PC-3 (cell line): ENCODE measurements around the gene ITPR3. TPM values are rescaled to one million over a fixed set of nuclear protein-coding genes. Genes with fewer than 3 reads are reported as not detected.

Experiments
- ATAC-seq: fragments of 200-7000 bp; cut with Tn5 transposase; 2 replicates; pipeline ENCODE4 v1.9.1; 2020; ENCODE audit warnings: mild to moderate bottlenecking, moderate library complexity
- BruUV-seq: library from RNA; stranded (reverse); fragments of 400-500 nt; replicated peaks from 2 replicates; lab custom pipeline; 2021; lab: Mats Ljungman, UMichigan
- CTCF ChIA-PET: fragments of 300-600 bp; sonication (Branson Sonifier 250); formaldehyde crosslinking; loops from one replicate; lab custom pipeline; 2022; ENCODE audit warnings: antibody characterized with exemption; lab: Charles Lee
- POLR2A ChIA-PET: fragments of 300-600 bp; sonication (Branson Sonifier 250); formaldehyde crosslinking; loops from one replicate; lab custom pipeline; 2022; ENCODE audit warnings: antibody characterized with exemption; ENCODE audit not compliant: unreplicated experiment; lab: Charles Lee
- DNase-seq: peaks from one replicate; pipeline ENCODE4 v3.0.0-alpha.2; 2015
- H2AFZ ChIP-seq: fragments of 300-600 bp; sonication (generic); 2 replicates; pipeline ENCODE4 v1.6.0; 2016; ENCODE audit warnings: antibody characterized with exemption, low read length
- H3F3A ChIP-seq: fragments of 300-600 bp; sonication (generic); one replicate; pipeline ENCODE4 v1.6.0; 2017; ENCODE audit warnings: antibody characterized with exemption, low read length, control low read depth, mild to moderate bottlenecking; ENCODE audit not compliant: unreplicated experiment
- H3K27ac ChIP-seq: fragments of 300-600 bp; sonication (generic); 2 replicates; pipeline ENCODE4 v1.5.1; 2016; ENCODE audit warnings: mild to moderate bottlenecking, low read length
- H3K27me3 ChIP-seq: fragments of 300-600 bp; sonication (generic); 2 replicates; pipeline ENCODE4 v1.6.1; 2016; ENCODE audit warnings: low read length, mixed read lengths
- H3K36me3 ChIP-seq: fragments of 300-600 bp; sonication (generic); 2 replicates; pipeline ENCODE4 v1.6.1; 2016; ENCODE audit warnings: low read depth, mixed run types, low read length, mixed read lengths
- H3K4me1 ChIP-seq: fragments of 300-600 bp; sonication (generic); 2 replicates; pipeline ENCODE4 v1.5.1; 2016; ENCODE audit warnings: low read length; ENCODE audit not compliant: insufficient read depth
- H3K4me2 ChIP-seq: fragments of 300-600 bp; sonication (generic); 2 replicates; pipeline ENCODE4 v1.6.0; 2016; ENCODE audit warnings: low read length
- H3K4me3 ChIP-seq: fragments of 300-600 bp; sonication (generic); 2 replicates; pipeline ENCODE4 v1.5.1; 2016; ENCODE audit warnings: mild to moderate bottlenecking, low read length, mixed read lengths
- H3K79me2 ChIP-seq: fragments of 300-600 bp; sonication (generic); 2 replicates; pipeline ENCODE4 v1.6.1; 2017; ENCODE audit warnings: low read length, mixed read lengths
- H3K9ac ChIP-seq: fragments of 300-600 bp; sonication (generic); 2 replicates; pipeline ENCODE4 v1.6.0; 2016; ENCODE audit warnings: mild to moderate bottlenecking, low read length
- H3K9me2 ChIP-seq: fragments of 300-600 bp; sonication (generic); replicated peaks from 2 replicates; pipeline ENCODE4 v1.6.1; 2016; ENCODE audit warnings: mixed run types, low read length, mixed read lengths
- H3K9me3 ChIP-seq: fragments of 300-600 bp; sonication (generic); 2 replicates; pipeline ENCODE4 v1.6.1; 2016; ENCODE audit warnings: low read length, mixed read lengths
- H4K20me1 ChIP-seq: fragments of 300-600 bp; sonication (generic); 2 replicates; pipeline ENCODE4 v1.6.1; 2016; ENCODE audit warnings: low read length, mixed read lengths
- EZH2 ChIP-seq: fragments of 300-600 bp; sonication (generic); IDR thresholded peaks from one replicate; pipeline ENCODE4 v1.6.1; 2017; ENCODE audit warnings: antibody characterized with exemption, mild to moderate bottlenecking, low read length; ENCODE audit not compliant: unreplicated experiment
- EZH2phosphoT487 ChIP-seq: fragments of 300-600 bp; sonication (generic); IDR thresholded peaks from 2 replicates; pipeline ENCODE4 v1.6.1; 2018; ENCODE audit warnings: mild to moderate bottlenecking, antibody characterized with exemption, low read length, borderline replicate concordance
- intact Hi-C: fragments of 100-400 bp; cut with micrococcal nuclease; formaldehyde crosslinking; loops from 2 replicates; pipeline ENCODE4 v1.9.0; 2023
- total RNA-seq: library from RNA; depleted of rRNA; stranded (reverse); fragments of >200 nt; gene quantifications from 2 replicates; pipeline ENCODE4 v1.2.3, GENCODE V29; 2014
- TF ChIP-seq, protein P1 (sequence below): fragments of 300-600 bp; sonication (generic); conservative IDR thresholded peaks from 2 replicates; pipeline ENCODE4 v1.5.1; 2017; ENCODE audit warnings: antibody characterized with exemption, low read depth, mild to moderate bottlenecking, low read length

ITPR3 gene
- total RNA-seq, 1 experiment from 2014 or later = 41.8 TPM

- ChIA-PET CTCF (interaction anchor here (1.0 kb wide), 1 partner anchor 32 kb away, joined by 4 read pairs; no protein-coding TSS in a partner anchor), POLR2A (no interaction called here)
- Histone ChIP-seq H3K9me3 (no peaks in the 10 kb centered on the region), H3K4me3 (no peak overlapping the region), H3K27me3 (no peaks in the 10 kb centered on the region), H3K36me3 (peaks cover 25% of the 10 kb centered on the region), H3K9ac (peak overlapping the region; percentile 33; the same call in 1 of the 2 replicates), H3K4me1 (peaks cover 16% of the 10 kb centered on the region), H3F3A (peaks cover 4% of the 10 kb centered on the region), H4K20me1 (no peaks in the 10 kb centered on the region), H2AFZ (no peak overlapping the region), H3K79me2 (no peaks in the 10 kb centered on the region), H3K4me2 (no peak overlapping the region), H3K9me2 (no peaks in the 10 kb centered on the region), H3K27ac (peak overlapping the region; percentile 53; the same call in 1 of the 2 replicates)
- TF ChIP-seq EZH2phosphoT487 (no peak), EZH2 (no peak)
- TF ChIP-seq, protein P1, sequence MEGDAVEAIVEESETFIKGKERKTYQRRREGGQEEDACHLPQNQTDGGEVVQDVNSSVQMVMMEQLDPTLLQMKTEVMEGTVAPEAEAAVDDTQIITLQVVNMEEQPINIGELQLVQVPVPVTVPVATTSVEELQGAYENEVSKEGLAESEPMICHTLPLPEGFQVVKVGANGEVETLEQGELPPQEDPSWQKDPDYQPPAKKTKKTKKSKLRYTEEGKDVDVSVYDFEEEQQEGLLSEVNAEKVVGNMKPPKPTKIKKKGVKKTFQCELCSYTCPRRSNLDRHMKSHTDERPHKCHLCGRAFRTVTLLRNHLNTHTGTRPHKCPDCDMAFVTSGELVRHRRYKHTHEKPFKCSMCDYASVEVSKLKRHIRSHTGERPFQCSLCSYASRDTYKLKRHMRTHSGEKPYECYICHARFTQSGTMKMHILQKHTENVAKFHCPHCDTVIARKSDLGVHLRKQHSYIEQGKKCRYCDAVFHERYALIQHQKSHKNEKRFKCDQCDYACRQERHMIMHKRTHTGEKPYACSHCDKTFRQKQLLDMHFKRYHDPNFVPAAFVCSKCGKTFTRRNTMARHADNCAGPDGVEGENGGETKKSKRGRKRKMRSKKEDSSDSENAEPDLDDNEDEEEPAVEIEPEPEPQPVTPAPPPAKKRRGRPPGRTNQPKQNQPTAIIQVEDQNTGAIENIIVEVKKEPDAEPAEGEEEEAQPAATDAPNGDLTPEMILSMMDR = no peak
- BruUV-seq = no TSS peak
- ATAC-seq (peak; percentile 83), DNase-seq (peak; percentile 76)
- intact Hi-C loops = no loop called here
These were observed 47.8 kb downstream of the ITPR3 start for GRCh38 chr6:33668914-33669313.

DNA sequence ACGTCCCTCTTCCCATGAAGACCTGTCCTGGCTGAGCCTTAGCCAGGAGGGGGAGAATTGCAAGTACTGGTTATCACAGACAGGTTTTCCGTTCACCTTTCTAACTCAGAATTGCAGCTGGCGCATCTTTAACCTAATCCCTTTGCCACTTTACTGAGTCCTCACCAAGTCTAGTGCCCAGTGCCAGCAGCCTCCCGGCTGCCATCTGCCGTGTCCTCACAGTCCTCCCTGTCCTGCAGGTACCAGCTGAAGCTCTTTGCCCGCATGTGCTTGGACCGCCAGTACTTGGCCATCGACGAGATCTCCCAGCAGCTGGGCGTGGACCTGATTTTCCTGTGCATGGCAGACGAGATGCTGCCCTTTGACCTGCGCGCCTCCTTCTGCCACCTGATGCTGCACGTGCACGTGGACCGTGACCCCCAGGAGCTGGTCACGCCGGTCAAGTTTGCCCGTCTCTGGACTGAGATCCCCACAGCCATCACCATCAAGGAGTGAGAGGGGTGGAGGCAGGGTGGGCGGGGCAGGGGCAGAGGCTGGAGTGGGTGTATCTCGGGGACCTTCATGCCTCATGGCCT lies 49.1 kb downstream of the ITPR3 start:
- Histone ChIP-seq H3F3A (peaks cover 4% of the 10 kb centered on the region), H3K36me3 (peaks cover 31% of the 10 kb centered on the region), H3K27me3 (no peaks in the 10 kb centered on the region), H3K4me3 (no peak overlapping the region), H4K20me1 (no peaks in the 10 kb centered on the region), H3K27ac (no peak overlapping the region), H3K9me3 (no peaks in the 10 kb centered on the region), H3K4me2 (no peak overlapping the region), H3K9ac (no peak overlapping the region), H3K79me2 (no peaks in the 10 kb centered on the region), H3K9me2 (no peaks in the 10 kb centered on the region), H2AFZ (no peak overlapping the region), H3K4me1 (peaks cover 16% of the 10 kb centered on the region)
- no peak for DNase-seq
- CTCF ChIA-PET = interaction anchor here (0.6 kb wide), 1 partner anchor 62 kb away, joined by 8 read pairs; no protein-coding TSS in a partner anchor
- no TSS peak for BruUV-seq
- intact Hi-C loops = no loop called here
- TF ChIP-seq EZH2phosphoT487 = no peak
- TF ChIP-seq EZH2 = no peak
- TF ChIP-seq, protein P1 = no peak
- ATAC-seq = no peak
- POLR2A ChIA-PET = no interaction called here
